Measurements from ENCODE around the gene AQP12B. TPM values are rescaled to one million over a fixed set of nuclear protein-coding genes. Genes with fewer than 3 reads are reported as not detected.

AQP12B gene
- total RNA-seq, 2 experiments from 2014 or later = not detected

- H3K9me3 Mint-ChIP-seq = no peaks in the 10 kb centered on the region
- POLR2A ChIA-PET = no interaction called here
- DNase-seq = no peak
Measured at GRCh38 chr2:240718896-240719490, 36.3 kb upstream of the AQP12B start.

GRCh38 chr2:240717681-240718581, 35.2 kb upstream of the AQP12B start:
- POLR2A ChIA-PET = no interaction called here
- ATAC-seq (ENCODE audit: poor library complexity) (no peak), DNase-seq (no peak)
- Histone ChIP-seq H3K27me3 (ENCODE audit: control insufficient read depth in 1 of 2, insufficient read depth in 2 of 2, low read length in 2 of 2) (no peaks in the 10 kb centered on the region), H3K9me3 (ENCODE audit: control insufficient read depth in 1 of 2, insufficient read depth in 1 of 2, low read length in 2 of 2) (peaks cover 0 to 20% of the 10 kb centered on the region in 2 experiments), H3K27ac (ENCODE audit: low read depth in 1 of 2, low read length in 2 of 2) (no peak overlapping the region), H3K4me3 (ENCODE audit: low read length) (no peak overlapping the region), H3K4me1 (ENCODE audit: insufficient read depth, low read length) (no peaks in the 10 kb centered on the region), H3K36me3 (ENCODE audit: insufficient read depth, low read length) (no peaks in the 10 kb centered on the region)
- H3K27me3 Mint-ChIP-seq = no peaks in the 10 kb centered on the region
- H3K4me3 Mint-ChIP-seq = no peak overlapping the region
- intact Hi-C loops (cut with DNase I, micrococcal nuclease) = loop anchor here in 1 of 2 experiments (10.0 kb wide), 1 partner anchor 53 kb away; no protein-coding TSS in a partner anchor
- H3K36me3 Mint-ChIP-seq (ENCODE audit: low read depth) = no peaks in the 10 kb centered on the region
- CTCF ChIA-PET = no interaction called here
- H3K9me3 Mint-ChIP-seq = no peaks in the 10 kb centered on the region
- H3K27ac Mint-ChIP-seq = no peak overlapping the region
- TF ChIP-seq CTCF (IDR thresholded peaks at IDR 0.05) = no peak
- no peaks in the 10 kb centered on the region for H3K4me1 Mint-ChIP-seq (ENCODE audit: low read depth)

More at GRCh38 chr2:240718896-240719490, 36.3 kb upstream of the AQP12B start:
- H3K36me3 Mint-ChIP-seq (ENCODE audit: low read depth) = no peaks in the 10 kb centered on the region
- no peak for ATAC-seq (ENCODE audit: poor library complexity)
- CTCF ChIA-PET = no interaction called here
- Histone ChIP-seq H3K36me3 (ENCODE audit: insufficient read depth, low read length) (no peaks in the 10 kb centered on the region), H3K9me3 (ENCODE audit: control insufficient read depth in 1 of 2, insufficient read depth in 1 of 2, low read length in 2 of 2) (peaks cover 0 to 20% of the 10 kb centered on the region in 2 experiments), H3K4me1 (ENCODE audit: insufficient read depth, low read length) (no peaks in the 10 kb centered on the region), H3K27me3 (ENCODE audit: control insufficient read depth in 1 of 2, insufficient read depth in 2 of 2, low read length in 2 of 2) (no peaks in the 10 kb centered on the region), H3K27ac (ENCODE audit: low read depth in 1 of 2, low read length in 2 of 2) (no peak overlapping the region), H3K4me3 (ENCODE audit: low read length) (no peak overlapping the region)
- H3K27ac Mint-ChIP-seq = no peak overlapping the region
- no peak overlapping the region for H3K4me3 Mint-ChIP-seq
- no peaks in the 10 kb centered on the region for H3K27me3 Mint-ChIP-seq
- intact Hi-C loops (cut with DNase I, micrococcal nuclease) = loop anchor here in 1 of 2 experiments (10.0 kb wide), 1 partner anchor 54 kb away; no protein-coding TSS in a partner anchor
- no peak for TF ChIP-seq CTCF (IDR thresholded peaks at IDR 0.05)
- no peaks in the 10 kb centered on the region for H3K4me1 Mint-ChIP-seq (ENCODE audit: low read depth)

GRCh38 chr2:240717181-240717641, 34.5 kb upstream of the AQP12B start:
- Mint-ChIP-seq H3K27ac (no peak overlapping the region), H3K36me3 (ENCODE audit: low read depth) (no peaks in the 10 kb centered on the region), H3K27me3 (no peaks in the 10 kb centered on the region), H3K4me3 (no peak overlapping the region), H3K9me3 (no peaks in the 10 kb centered on the region), H3K4me1 (ENCODE audit: low read depth) (no peaks in the 10 kb centered on the region)
- no peak overlapping the region for H3K4me3 ChIP-seq (ENCODE audit: low read length)
- H3K27me3 ChIP-seq (ENCODE audit: control insufficient read depth in 1 of 2, insufficient read depth in 2 of 2, low read length in 2 of 2) = no peaks in the 10 kb centered on the region
- TF ChIP-seq CTCF (IDR thresholded peaks at IDR 0.05) = no peak
- no peak for ATAC-seq (ENCODE audit: poor library complexity)
- peaks cover 0 to 20% of the 10 kb centered on the region in 2 experiments for H3K9me3 ChIP-seq (ENCODE audit: control insufficient read depth in 1 of 2, insufficient read depth in 1 of 2, low read length in 2 of 2)
- ChIA-PET CTCF (no interaction called here), POLR2A (no interaction called here)
- DNase-seq = no peak
- intact Hi-C loops (cut with DNase I, micrococcal nuclease) = loop anchor here in 1 of 2 experiments (10.0 kb wide), 1 partner anchor 52 kb away; no protein-coding TSS in a partner anchor
- H3K36me3 ChIP-seq (ENCODE audit: insufficient read depth, low read length) = no peaks in the 10 kb centered on the region
- no peaks in the 10 kb centered on the region for H3K4me1 ChIP-seq (ENCODE audit: insufficient read depth, low read length)
- no peak overlapping the region for H3K27ac ChIP-seq (ENCODE audit: low read depth in 1 of 2, low read length in 2 of 2)

Data from CD4-positive, alpha-beta T cell (primary cell).